CD4-positive, alpha-beta T cell treated with Interleukin-12 subunit alpha and Interleukin-12 subunit beta, for 1 hour (primary cell): ENCODE data around the gene NFATC4.

Source experiments
- DNase-seq: peaks from one replicate; pipeline ENCODE4 v3.0.0-alpha.2; 2020

Gene NFATC4

DNA sequence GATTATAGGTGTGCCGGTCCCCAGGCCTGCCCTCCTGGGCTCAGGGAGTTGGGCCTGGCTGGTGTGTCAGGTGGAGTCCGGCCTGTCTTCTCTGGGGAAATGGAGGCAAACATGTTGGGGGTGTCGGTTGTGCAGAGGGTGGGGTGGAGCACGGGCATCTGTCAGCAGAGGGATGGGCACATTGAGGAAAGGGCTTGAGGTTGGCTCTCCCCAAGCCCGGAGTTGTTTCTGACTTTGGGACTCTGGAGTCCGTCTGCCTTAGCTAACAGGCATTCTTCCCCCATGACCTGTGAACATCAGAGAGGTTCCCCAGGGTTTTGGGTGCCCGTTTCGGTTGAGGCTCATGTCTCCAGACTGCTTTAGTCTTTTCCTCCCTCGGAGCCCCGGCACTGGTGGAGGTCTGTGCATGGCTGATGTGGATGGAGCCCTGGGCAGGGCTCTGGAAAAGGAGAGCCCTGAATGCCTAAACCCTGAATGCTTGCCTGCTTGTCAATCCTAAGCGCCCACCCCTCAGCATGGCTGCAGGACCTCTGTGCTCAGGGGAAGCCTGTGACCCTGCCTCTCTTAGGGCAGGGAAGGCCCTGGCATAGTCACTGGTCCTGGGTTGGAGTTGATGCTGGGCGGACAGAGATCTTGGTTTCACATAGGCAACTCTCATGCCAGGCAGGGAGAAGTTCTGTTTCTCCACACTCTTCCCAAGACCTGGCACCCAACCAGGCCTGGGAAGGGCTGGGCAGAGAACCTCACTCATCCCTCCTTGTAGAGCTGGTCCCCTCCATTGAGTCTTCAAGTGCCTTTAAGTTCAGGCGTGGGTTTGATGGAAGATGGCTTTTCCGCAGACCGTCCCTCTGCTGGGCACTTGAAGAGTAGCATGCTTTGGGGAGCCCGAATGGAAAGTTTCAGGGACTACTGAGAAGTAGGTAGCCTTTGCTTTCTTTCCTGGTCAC, 43.7 kb downstream of the NFATC4 start:
- peak; percentile 52 for DNase-seq

GRCh38 chr14:24414077-24414476, 46.1 kb downstream of the NFATC4 start:
- DNase-seq: no peak

DNA sequence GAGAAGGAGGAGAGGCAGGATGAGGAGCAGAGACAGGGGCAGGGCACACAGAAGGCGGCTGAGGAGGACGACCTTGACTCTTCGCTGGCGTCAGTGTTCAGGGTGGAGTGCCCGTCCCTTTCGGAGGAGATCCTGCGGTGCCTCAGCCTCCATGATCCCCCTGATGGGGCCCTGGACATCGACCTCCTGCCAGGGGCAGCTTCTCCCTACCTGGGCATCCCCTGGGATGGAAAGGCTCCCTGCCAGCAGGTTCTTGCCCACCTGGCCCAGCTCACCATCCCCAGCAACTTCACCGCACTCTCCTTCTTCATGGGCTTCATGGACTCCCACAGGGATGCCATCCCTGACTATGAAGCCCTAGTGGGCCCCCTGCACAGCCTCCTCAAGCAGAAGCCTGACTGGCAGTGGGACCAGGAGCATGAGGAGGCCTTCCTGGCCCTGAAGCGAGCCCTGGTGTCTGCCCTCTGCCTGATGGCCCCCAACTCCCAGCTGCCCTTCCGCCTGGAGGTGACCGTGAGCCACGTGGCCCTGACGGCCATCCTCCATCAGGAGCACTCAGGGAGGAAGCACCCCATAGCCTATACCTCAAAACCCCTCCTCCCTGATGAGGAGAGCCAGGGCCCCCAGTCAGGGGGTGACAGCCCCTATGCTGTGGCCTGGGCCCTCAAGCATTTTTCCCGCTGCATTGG, 46.9 kb downstream of the NFATC4 start:
- no peak for DNase-seq

GRCh38 chr14:24415421-24416253, 47.7 kb downstream of the NFATC4 start:
- DNase-seq: no peak

GRCh38 chr14:24416254-24416931, 48.4 kb downstream of the NFATC4 start:
- DNase-seq: no peak

DNA sequence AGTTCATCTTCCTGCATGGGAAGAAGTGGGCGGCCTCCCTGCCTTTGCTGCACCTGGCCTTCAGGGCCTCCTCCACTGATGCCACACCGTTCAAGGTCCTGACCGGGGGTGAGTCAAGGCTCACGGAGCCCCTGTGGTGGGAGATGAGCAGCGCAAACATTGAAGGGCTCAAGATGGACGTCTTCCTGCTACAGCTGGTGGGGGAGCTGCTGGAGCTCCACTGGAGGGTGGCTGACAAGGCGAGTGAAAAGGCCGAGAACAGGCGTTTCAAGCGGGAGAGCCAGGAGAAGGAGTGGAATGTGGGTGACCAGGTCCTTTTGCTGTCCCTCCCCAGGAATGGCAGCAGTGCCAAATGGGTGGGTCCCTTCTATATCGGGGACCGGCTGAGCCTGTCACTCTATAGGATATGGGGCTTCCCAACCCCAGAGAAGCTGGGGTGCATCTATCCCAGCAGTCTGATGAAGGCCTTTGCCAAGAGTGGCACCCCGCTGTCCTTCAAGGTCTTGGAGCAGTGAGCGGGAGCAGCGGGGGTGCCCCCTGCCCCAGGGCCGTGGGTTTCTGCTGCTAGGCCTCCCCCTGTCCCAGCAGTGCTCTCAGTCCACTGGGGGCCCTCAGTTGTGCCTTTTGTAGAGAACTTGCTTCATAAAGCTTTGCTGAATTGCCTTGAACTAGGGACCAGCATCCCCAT, 49.1 kb downstream of the NFATC4 start:
- DNase-seq: no peak

GRCh38 chr14:24417832-24418491, 50.0 kb downstream of the NFATC4 start:
- no peak for DNase-seq

DNA sequence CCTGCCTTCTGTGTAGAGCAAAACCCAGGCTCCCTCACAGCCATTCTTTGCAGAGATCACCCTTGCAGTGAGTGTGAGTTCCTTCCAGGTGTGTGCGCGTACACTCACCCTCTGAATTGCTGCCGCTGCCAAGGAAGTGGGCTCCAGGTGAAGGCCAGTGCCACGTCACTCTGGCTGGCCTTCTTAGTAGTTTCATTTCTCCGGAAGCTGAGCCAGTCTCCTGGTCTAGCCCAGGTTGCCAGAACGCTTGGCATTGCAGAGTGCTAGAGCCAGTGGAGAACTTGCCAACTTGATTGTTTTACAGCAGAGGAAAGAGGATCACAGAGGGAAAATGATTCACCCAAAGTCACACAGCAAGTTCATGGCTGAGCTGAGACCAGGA, 50.5 kb downstream of the NFATC4 start:
- no peak for DNase-seq

DNA sequence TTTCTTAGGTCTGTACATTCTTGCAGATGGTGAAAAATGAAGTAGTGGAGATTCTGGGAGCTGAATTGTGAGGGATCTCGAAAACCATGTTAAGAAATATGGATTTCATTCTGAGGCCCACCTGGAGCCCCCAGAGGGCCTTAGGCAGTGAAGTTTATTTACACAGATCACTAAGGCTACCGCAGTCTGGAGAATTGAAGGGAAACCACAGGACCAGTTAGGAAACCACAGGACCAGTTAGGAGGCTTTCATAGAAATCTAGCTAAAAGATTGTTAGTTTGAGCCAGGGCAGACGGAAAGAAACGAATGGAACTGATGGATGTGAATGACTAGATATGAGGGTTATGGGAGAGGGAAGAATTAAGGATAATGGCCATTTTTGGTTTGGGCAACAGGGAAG, 54.3 kb downstream of the NFATC4 start:
- DNase-seq: peak; percentile 22

DNA sequence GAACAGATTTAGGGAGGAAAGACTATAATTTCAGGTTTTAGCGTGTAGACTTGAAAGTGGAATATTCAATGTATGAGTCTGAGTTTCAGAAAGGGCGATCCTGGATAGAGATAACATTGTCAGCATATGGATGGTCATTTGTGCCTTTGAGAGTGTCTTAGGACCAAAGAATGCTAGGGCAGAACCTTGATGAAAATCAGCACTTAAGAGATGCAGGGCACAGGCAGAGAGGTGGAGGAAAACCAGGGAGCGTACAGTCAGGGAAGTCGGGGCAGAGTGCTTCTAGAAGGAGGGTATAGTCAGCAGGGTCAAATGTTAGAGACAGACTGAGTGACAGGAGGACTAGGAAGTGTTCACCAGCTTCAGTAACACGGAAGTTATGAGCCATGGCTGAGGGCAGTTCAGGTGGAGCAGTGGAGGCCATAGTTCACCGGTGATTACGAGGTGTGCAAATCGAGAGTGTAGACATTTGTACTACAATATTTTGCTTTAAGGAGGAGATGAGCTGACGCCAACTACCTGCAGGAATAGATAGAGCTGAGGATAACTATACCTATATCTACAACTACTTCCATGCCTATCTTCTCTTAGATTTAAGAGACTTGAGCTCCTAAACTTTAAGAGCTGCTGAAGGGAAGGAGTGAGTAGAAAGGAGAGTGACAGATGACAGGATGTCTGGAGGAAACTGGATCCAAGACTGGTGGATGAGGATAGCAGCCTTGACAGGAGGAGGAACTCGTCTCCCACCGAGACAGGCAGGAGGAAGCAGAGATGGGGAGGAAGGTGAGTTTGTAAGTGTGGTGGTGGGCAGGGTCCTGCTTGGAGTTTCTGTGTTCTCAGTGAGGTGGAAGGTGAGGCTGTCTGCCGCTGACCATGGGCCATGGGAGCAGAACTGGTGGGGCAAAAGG, 55.0 kb downstream of the NFATC4 start:
- no peak for DNase-seq

DNA sequence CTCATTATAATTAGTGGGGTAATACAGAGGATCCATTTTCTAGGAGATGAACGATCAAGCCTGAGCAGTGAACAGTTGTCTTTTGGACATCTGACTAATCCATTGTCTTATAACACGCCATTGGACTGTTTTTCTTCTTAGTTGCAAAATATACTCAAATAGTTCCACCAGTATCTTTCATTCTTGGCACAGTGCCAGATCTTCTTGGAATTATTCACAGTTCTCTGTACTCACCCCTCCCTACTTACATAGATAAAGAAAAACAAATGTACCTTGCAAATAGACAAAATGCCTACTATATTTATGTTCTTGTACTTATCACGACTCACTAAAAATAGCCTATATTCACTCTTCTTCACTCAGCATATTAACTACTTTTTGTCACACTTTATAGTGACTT, 57.7 kb downstream of the NFATC4 start:
- peak; percentile 49 for DNase-seq

GRCh38 chr14:24426150-24426911, 58.3 kb downstream of the NFATC4 start:
- no peak for DNase-seq

- DNase-seq: peak; percentile 25
These were observed 59.0 kb downstream of the NFATC4 start for GRCh38 chr14:24426912-24427536.

GRCh38 chr14:24427537-24428508, 59.8 kb downstream of the NFATC4 start:
- no peak for DNase-seq

GRCh38 chr14:24428628-24429394, 60.8 kb downstream of the NFATC4 start:
- DNase-seq: no peak
